Measurements from ENCODE around the gene RHOU.

- no peak for TF ChIP-seq CTCF (IDR thresholded peaks at IDR 0.05; ENCODE audit: extremely low read depth in 1 of 2, insufficient read depth in 1 of 2, low read depth in 1 of 2, low read length in 2 of 2)
- TF ChIP-seq EZH2 (IDR thresholded peaks at IDR 0.05; ENCODE audit: borderline replicate concordance, low read depth, low read length, severe bottlenecking) = no peak
- no peak for TF ChIP-seq MAX (IDR thresholded peaks at IDR 0.05; ENCODE audit: insufficient read depth, insufficient read length)
- no peak for TF ChIP-seq MYC (IDR thresholded peaks at IDR 0.05; ENCODE audit: low read depth, low read length)
- no peak for TF ChIP-seq POLR2A (IDR thresholded peaks at IDR 0.05; ENCODE audit: low read depth, low read length)
Observed at GRCh38 chr1:228794173-228794572, 58.9 kb downstream of the RHOU start.

All from endothelial cell of umbilical vein (primary cell).